ENCODE measurements around the gene CRHR1.

DNA sequence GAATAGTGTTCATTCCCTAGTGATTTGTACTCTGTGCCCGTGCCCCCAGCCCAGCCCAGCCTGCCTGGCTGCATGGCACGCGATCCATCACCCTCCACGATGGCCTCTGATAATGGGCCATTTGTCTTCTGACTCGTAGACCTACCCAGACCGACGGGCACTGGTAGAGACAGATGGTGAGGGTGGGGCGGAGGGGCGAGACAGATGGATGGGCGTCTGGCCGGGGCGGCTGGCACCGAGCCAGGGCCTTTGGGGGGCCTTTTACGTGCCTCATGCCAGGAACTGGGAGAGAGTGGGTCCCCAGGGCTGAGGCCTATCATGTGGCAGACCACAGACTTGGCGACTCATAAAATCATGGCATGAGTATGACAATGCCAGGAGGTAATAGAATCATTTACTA, 25.4 kb downstream of the CRHR1 start:
- TF ChIP-seq EZH2phosphoT487 (IDR thresholded peaks at IDR 0.05; ENCODE audit: insufficient read depth, low read depth) (no peak), EZH2 (IDR thresholded peaks at IDR 0.05; ENCODE audit: insufficient read depth, poor library complexity, severe bottlenecking) (no peak)

All from GM23248 (cell line).